Natural killer cell (primary cell): ENCODE results near the gene BCAS3. TPM values are rescaled to one million over a fixed set of nuclear protein-coding genes. Genes with fewer than 3 reads are reported as not detected.
"Not testable (repeated sequence)": the region's sequence is repeated elsewhere in the genome, so short reads cannot be mapped to it uniquely, and the experiment has no call there.

Source experiments
- ATAC-seq, 3 donors: fragments of 150-1000 bp in 2 of 3; fragments of 200-7000 bp in 1 of 3; cut with Tn5 transposase; 1 replicate in 1 of 3; 2 replicates in 2 of 3; pipeline ENCODE4 v1.10.0; 2021; ENCODE audit warnings: mild to moderate bottlenecking in 2 of 3, moderate library complexity in 2 of 3
- DNase-seq, 2 donors: peaks; one replicate each; pipeline versions ENCODE4 v3.0.0 to v3.0.0-alpha.2; 2013 to 2021; ENCODE audit warnings: mixed read lengths in 1 of 2
- H3K27ac ChIP-seq: one replicate; pipeline ENCODE4 v1.5.1; 2013; ENCODE audit warnings: mild to moderate bottlenecking, low read length
- H3K27me3 ChIP-seq: one replicate; pipeline ENCODE4 v1.6.1; 2013; ENCODE audit warnings: low read length; ENCODE audit not compliant: control insufficient read depth, insufficient read depth
- H3K36me3 ChIP-seq: one replicate; pipeline ENCODE4 v1.6.1; 2013; ENCODE audit warnings: low read length; ENCODE audit not compliant: control insufficient read depth, insufficient read depth
- H3K4me1 ChIP-seq: one replicate; pipeline ENCODE4 v1.6.1; 2013; ENCODE audit warnings: low read length; ENCODE audit not compliant: control insufficient read depth, insufficient read depth
- H3K4me3 ChIP-seq: one replicate; pipeline ENCODE4 v1.5.1; 2013; ENCODE audit warnings: low read length
- H3K9me3 ChIP-seq: one replicate; pipeline ENCODE4 v1.6.1; 2013; ENCODE audit warnings: low read length; ENCODE audit not compliant: control insufficient read depth, insufficient read depth
- H3K27ac Mint-ChIP-seq, 2 donors: one replicate each; pipeline ENCODE4 v1.8.0; 2022; ENCODE audit warnings: mild to moderate bottlenecking in 2 of 2, mixed read lengths in 2 of 2, moderate library complexity in 1 of 2
- H3K27me3 Mint-ChIP-seq, 2 donors: one replicate each; pipeline ENCODE4 v1.8.0; 2022; ENCODE audit warnings: low read depth in 2 of 2, mixed read lengths in 2 of 2
- H3K36me3 Mint-ChIP-seq: one replicate; pipeline ENCODE4 v1.8.0; 2022; ENCODE audit warnings: mixed read lengths
- H3K4me1 Mint-ChIP-seq, 2 donors: one replicate each; pipeline ENCODE4 v1.8.0; 2022; ENCODE audit warnings: mixed read lengths in 2 of 2
- H3K4me3 Mint-ChIP-seq: one replicate; pipeline ENCODE4 v1.8.0; 2022; ENCODE audit warnings: mild to moderate bottlenecking, moderate library complexity, mixed read lengths
- H3K9me3 Mint-ChIP-seq, 2 donors: one replicate each; pipeline ENCODE4 v1.8.0; 2022; ENCODE audit warnings: mixed read lengths in 2 of 2
- WGBS: methylation state at CpG from one replicate; pipeline ENCODE4 v1.1.7; 2013; ENCODE audit warnings: missing lambda C conversion rate; ENCODE audit not compliant: insufficient coverage; 5-methylcytosine and 5-hydroxymethylcytosine counted together
- intact Hi-C: fragments of 100-400 bp; cut with micrococcal nuclease; formaldehyde crosslinking; loops from one replicate; pipeline ENCODE4 v1.14.2; 2022
- total RNA-seq, 4 donors: library from RNA; stranded (reverse); fragments of 120-200 nt in 1 of 4; gene quantifications; one replicate each; pipeline versions ENCODE4 v1.2.3 to v1.2.4, GENCODE V29; 2013 to 2022
- TF ChIP-seq, protein P1 (sequence below): fragments of 200-600 bp; IDR thresholded peaks from one replicate; pipeline ENCODE4 v1.8.0; 2022; ENCODE audit warnings: antibody characterized with exemption

Gene BCAS3
- total RNA-seq, 3 donors from 2014 or later (not counting 1 experiment from before 2014, with no cell fraction given): 60.5 to 87.8 (median 72.0) TPM

- Histone ChIP-seq H3K27me3 (no peaks in the 10 kb centered on the region), H3K4me1 (no peaks in the 10 kb centered on the region), H3K36me3 (no peaks in the 10 kb centered on the region), H3K27ac (no peak overlapping the region), H3K9me3 (no peaks in the 10 kb centered on the region), H3K4me3 (no peak overlapping the region)
- TF ChIP-seq, protein P1, sequence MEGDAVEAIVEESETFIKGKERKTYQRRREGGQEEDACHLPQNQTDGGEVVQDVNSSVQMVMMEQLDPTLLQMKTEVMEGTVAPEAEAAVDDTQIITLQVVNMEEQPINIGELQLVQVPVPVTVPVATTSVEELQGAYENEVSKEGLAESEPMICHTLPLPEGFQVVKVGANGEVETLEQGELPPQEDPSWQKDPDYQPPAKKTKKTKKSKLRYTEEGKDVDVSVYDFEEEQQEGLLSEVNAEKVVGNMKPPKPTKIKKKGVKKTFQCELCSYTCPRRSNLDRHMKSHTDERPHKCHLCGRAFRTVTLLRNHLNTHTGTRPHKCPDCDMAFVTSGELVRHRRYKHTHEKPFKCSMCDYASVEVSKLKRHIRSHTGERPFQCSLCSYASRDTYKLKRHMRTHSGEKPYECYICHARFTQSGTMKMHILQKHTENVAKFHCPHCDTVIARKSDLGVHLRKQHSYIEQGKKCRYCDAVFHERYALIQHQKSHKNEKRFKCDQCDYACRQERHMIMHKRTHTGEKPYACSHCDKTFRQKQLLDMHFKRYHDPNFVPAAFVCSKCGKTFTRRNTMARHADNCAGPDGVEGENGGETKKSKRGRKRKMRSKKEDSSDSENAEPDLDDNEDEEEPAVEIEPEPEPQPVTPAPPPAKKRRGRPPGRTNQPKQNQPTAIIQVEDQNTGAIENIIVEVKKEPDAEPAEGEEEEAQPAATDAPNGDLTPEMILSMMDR: no peak
- 94% methylated on average over 12 of the region's 12 CpGs for WGBS
- Mint-ChIP-seq H3K4me1 (no peaks in the 10 kb centered on the region), H3K4me3 (no peak overlapping the region), H3K27me3 (no peaks in the 10 kb centered on the region), H3K27ac (no peak overlapping the region), H3K9me3 (no peaks in the 10 kb centered on the region), H3K36me3 (no peaks in the 10 kb centered on the region)
- ATAC-seq: no peak
- no peak for DNase-seq
- intact Hi-C loops: no loop called here
Observed at GRCh38 chr17:61353615-61354014, 676.0 kb downstream of the BCAS3 start.

GRCh38 chr17:61354895-61355874 is 677.5 kb downstream of the BCAS3 start:
- TF ChIP-seq, protein P1: no peak
- 94% methylated on average over 9 of the region's 10 CpGs for WGBS
- DNase-seq: no peak

DNA sequence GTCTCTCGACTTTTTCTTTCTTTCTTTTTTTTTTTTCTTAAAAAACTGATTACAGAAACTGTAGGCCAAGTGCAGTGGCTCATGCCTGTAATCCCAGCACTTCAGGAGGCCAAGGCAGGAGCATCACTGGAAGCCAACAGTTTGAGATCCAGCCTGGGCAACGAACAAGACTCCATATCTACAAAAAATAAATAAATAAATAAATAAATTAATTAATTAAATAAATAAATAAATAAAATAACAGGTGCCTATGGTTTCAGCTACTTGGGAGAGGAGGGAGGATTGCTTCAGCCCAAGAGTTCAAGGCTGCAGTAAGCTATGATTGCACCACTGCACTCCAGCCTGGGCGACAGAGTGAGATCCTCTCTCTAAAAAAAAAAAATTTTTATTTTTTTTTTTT is 679.4 kb downstream of the BCAS3 start:
- ATAC-seq, H3K27me3 Mint-ChIP-seq: not testable (repeated sequence)

More at GRCh38 chr17:61354895-61355874, 677.5 kb downstream of the BCAS3 start:
- intact Hi-C loops: no loop called here
- H3K9me3 Mint-ChIP-seq: no peaks in the 10 kb centered on the region
- H3K27ac Mint-ChIP-seq: no peak overlapping the region
- no peaks in the 10 kb centered on the region for H3K27me3 Mint-ChIP-seq
- H3K4me1 Mint-ChIP-seq: no peaks in the 10 kb centered on the region
- H3K36me3 Mint-ChIP-seq: no peaks in the 10 kb centered on the region
- no peak overlapping the region for H3K4me3 Mint-ChIP-seq
- ATAC-seq: no peak
- no peaks in the 10 kb centered on the region for H3K36me3 ChIP-seq
- no peaks in the 10 kb centered on the region for H3K27me3 ChIP-seq
- H3K27ac ChIP-seq: no peak overlapping the region
- H3K9me3 ChIP-seq: no peaks in the 10 kb centered on the region
- no peaks in the 10 kb centered on the region for H3K4me1 ChIP-seq
- no peak overlapping the region for H3K4me3 ChIP-seq

GRCh38 chr17:61359513-61359912 is 681.9 kb downstream of the BCAS3 start:
- H3K9me3 Mint-ChIP-seq, H3K36me3 Mint-ChIP-seq, H3K4me1 Mint-ChIP-seq, H3K27me3 Mint-ChIP-seq, H3K27ac ChIP-seq, H3K4me3 Mint-ChIP-seq, H3K27ac Mint-ChIP-seq, H3K4me1 ChIP-seq, H3K4me3 ChIP-seq, intact Hi-C loops, ATAC-seq, DNase-seq, H3K36me3 ChIP-seq, H3K27me3 ChIP-seq, H3K9me3 ChIP-seq: not testable (repeated sequence)
- WGBS: 95% methylated on average over 9 of the region's 9 CpGs

More for the DNA sequence above, 679.4 kb downstream of the BCAS3 start:
- DNase-seq, H3K4me1 ChIP-seq, H3K36me3 ChIP-seq, intact Hi-C loops, H3K27ac ChIP-seq, H3K9me3 Mint-ChIP-seq, H3K27me3 ChIP-seq, H3K36me3 Mint-ChIP-seq, H3K9me3 ChIP-seq, H3K27ac Mint-ChIP-seq, H3K4me1 Mint-ChIP-seq, H3K4me3 ChIP-seq, H3K4me3 Mint-ChIP-seq: not testable (repeated sequence)
- whole genome bisulfite sequencing: 100% methylated on average over 2 of the region's 3 CpGs
